Osteoblast (primary cell): Measurements from ENCODE around the gene CHKB. TPM values are rescaled to one million over a fixed set of nuclear protein-coding genes. Genes with fewer than 3 reads are reported as not detected.

Source experiments
- total RNA-seq: library from RNA; depleted of rRNA; stranded (reverse); fragments of >200 nt; gene quantifications from 2 replicates; pipeline ENCODE4 v1.2.3, GENCODE V29; 2012

The CHKB gene
- total RNA-seq, 1 donor, result 28.6 TPM

Other genes starting within 250 kb of the CHKB start
- gene PPP6R2, start 239.5 kb downstream of the CHKB start, total RNA-seq, result 51.0 and 61.2 TPM in 2 replicates
- 74.3 and 93.0 TPM in 2 replicates for gene SBF1, start 107.8 kb downstream of the CHKB start, total RNA-seq
- 9.1 and 9.4 TPM in 2 replicates for gene ADM2, start 101.3 kb downstream of the CHKB start, total RNA-seq
- under 0.01 TPM in 1 of 2 replicates, not detected in the other for gene MIOX, start 96.0 kb downstream of the CHKB start, total RNA-seq
- gene LMF2, start 75.1 kb downstream of the CHKB start, total RNA-seq, result 56.8 and 60.7 TPM in 2 replicates
- gene NCAPH2, start 74.6 kb downstream of the CHKB start, total RNA-seq, result 24.2 and 27.5 TPM in 2 replicates
- gene SCO2, start 57.3 kb downstream of the CHKB start, total RNA-seq, result 5.1 and 5.6 TPM in 2 replicates
- 14.4 and 30.0 TPM in 2 replicates for gene TYMP, start 52.8 kb downstream of the CHKB start, total RNA-seq
- 0.29 and 0.72 TPM in 2 replicates for gene KLHDC7B, start 37.0 kb downstream of the CHKB start, total RNA-seq
- not detected in 2 replicates for gene SYCE3, start 19.9 kb downstream of the CHKB start, total RNA-seq
- 1.8 and 2.1 TPM in 2 replicates for gene CPT1B, start 4.4 kb downstream of the CHKB start, total RNA-seq
- gene MAPK8IP2, start 17.9 kb upstream of the CHKB start, total RNA-seq, result 0.29 and 0.36 TPM in 2 replicates
- gene ARSA, start 45.3 kb upstream of the CHKB start, total RNA-seq, result 35.1 and 38.4 TPM in 2 replicates
- gene SHANK3, start 90.0 kb upstream of the CHKB start, total RNA-seq, result 0.36 and 0.59 TPM in 2 replicates
- 1.4 TPM in 1 of 2 replicates, not detected in the other for gene ACR, start 155.4 kb upstream of the CHKB start, total RNA-seq
- gene RABL2B, start 200.8 kb upstream of the CHKB start, total RNA-seq, result 17.7 and 20.3 TPM in 2 replicates